ENCODE results near the gene ZBTB9.

GRCh38 chr6:33467091-33467490 is 12.7 kb downstream of the ZBTB9 start:
- TF ChIP-seq CTCF (IDR thresholded peaks at IDR 0.05) (no peak), POLR2A (IDR thresholded peaks at IDR 0.05) (no peak)
